Endothelial cell of umbilical vein (primary cell): ENCODE results near the gene SLC35G6. TPM values are rescaled to one million over a fixed set of nuclear protein-coding genes. Genes with fewer than 3 reads are reported as not detected.
A peak's percentile ranks its signal among the peaks of the same experiment; 100 is the strongest.

ENCODE experiments used
- BruUV-seq: library from RNA; stranded (reverse); fragments of 400-500 nt; replicated peaks from 2 replicates; lab custom pipeline; 2021; lab: Mats Ljungman, UMichigan
- CTCF ChIA-PET: fragments of 300-600, 350-600 bp; sonication (Branson Sonifier 250); formaldehyde crosslinking; loops from one replicate; lab custom pipeline; 2021; ENCODE audit warnings: antibody characterized with exemption, inconsistent platforms; lab: Charles Lee
- POLR2A ChIA-PET: fragments of 300-600, 350-600 bp; sonication (Branson Sonifier 250); formaldehyde crosslinking; loops from one replicate; lab custom pipeline; 2021; ENCODE audit warnings: antibody characterized with exemption, inconsistent platforms; lab: Charles Lee
- DNase-seq: peaks from one replicate; pipeline ENCODE4 v3.0.0-alpha.2; 2011; ENCODE audit warnings: low read depth, low spot score
- FAIRE-seq: peaks from 2 replicates; lab custom pipeline; 2011; peaks lifted over from hg19 to GRCh38; lab: Jason Lieb, UNC
- H2AFZ ChIP-seq: 2 replicates; pipeline ENCODE4 v1.6.0; 2012; ENCODE audit warnings: low read depth, low read length, control low read depth, inconsistent platforms
- H3K27ac ChIP-seq: 2 replicates; pipeline ENCODE4 v1.5.1; 2011; ENCODE audit warnings: low read depth, mild to moderate bottlenecking, control low read depth, low read length, moderate library complexity; ENCODE audit not compliant: insufficient read depth
- H3K27me3 ChIP-seq, 2 experiments: 2 replicates each; pipeline versions ENCODE4 v1.6.0 to v1.6.1; 2011; ENCODE audit warnings: low read length in 2 of 2, mixed read lengths in 1 of 2; ENCODE audit not compliant: control insufficient read depth in 2 of 2, insufficient read depth in 2 of 2
- H3K36me3 ChIP-seq, 2 experiments: 2 replicates in 1 of 2; 3 replicates in 1 of 2; pipeline ENCODE4 v1.5.1; 2011; ENCODE audit warnings: low read length in 2 of 2, mild to moderate bottlenecking in 1 of 2, moderate library complexity in 1 of 2; ENCODE audit not compliant: control insufficient read depth in 2 of 2, insufficient read depth in 2 of 2; ENCODE audit errors: extremely low read depth in 1 of 2
- H3K4me1 ChIP-seq: 3 replicates; pipeline ENCODE4 v1.5.1; 2011; ENCODE audit warnings: mild to moderate bottlenecking, low read length; ENCODE audit not compliant: control insufficient read depth, insufficient read depth; ENCODE audit errors: extremely low read depth
- H3K4me2 ChIP-seq: 2 replicates; pipeline ENCODE4 v1.6.1; 2011; ENCODE audit warnings: low read length, control low read depth, mixed read lengths; ENCODE audit not compliant: insufficient read depth
- H3K4me3 ChIP-seq, 3 experiments: fragments of 200-600 bp in 1 of 3; sonication (generic), shearing (Covaris generic) in 1 of 3; replicated peaks in 1 of 3; 2 replicates each; pipeline ENCODE4 v1.5.1; 2011 to 2016; ENCODE audit warnings: control low read depth in 3 of 3, low read length in 3 of 3, mild to moderate bottlenecking in 2 of 3, inconsistent platforms in 1 of 3, low read depth in 1 of 3, moderate library complexity in 1 of 3; ENCODE audit not compliant: insufficient read depth in 1 of 3
- H3K79me2 ChIP-seq: 2 replicates; pipeline ENCODE4 v1.6.0; 2012; ENCODE audit warnings: low read length, inconsistent platforms; ENCODE audit not compliant: control insufficient read depth, insufficient read depth
- H3K9ac ChIP-seq: replicated peaks from 2 replicates; pipeline ENCODE3; 2011; ENCODE audit warnings: low read length, control low read depth; ENCODE audit not compliant: insufficient read depth; ENCODE audit errors: extremely low read depth
- H3K9me1 ChIP-seq: replicated peaks from 3 replicates; pipeline ENCODE4 v1.6.0; 2011; ENCODE audit warnings: mild to moderate bottlenecking, low read length; ENCODE audit not compliant: control insufficient read depth, insufficient read depth; ENCODE audit errors: extremely low read depth
- H3K9me3 ChIP-seq: replicated peaks from 2 replicates; pipeline ENCODE4 v1.5.1; 2012; ENCODE audit warnings: low read length, inconsistent platforms; ENCODE audit not compliant: control insufficient read depth, insufficient read depth
- H4K20me1 ChIP-seq: replicated peaks from 2 replicates; pipeline ENCODE3; 2011; ENCODE audit warnings: mild to moderate bottlenecking, low read length; ENCODE audit not compliant: control insufficient read depth, insufficient read depth; ENCODE audit errors: extremely low read depth
- EZH2 ChIP-seq: IDR thresholded peaks from 2 replicates; pipeline ENCODE4 v1.6.1; 2012; ENCODE audit warnings: borderline replicate concordance, low read depth, mild to moderate bottlenecking, moderate library complexity, low read length, inconsistent platforms; ENCODE audit not compliant: severe bottlenecking
- FOS ChIP-seq: IDR thresholded peaks from 2 replicates; pipeline ENCODE4 v1.6.1; 2011; ENCODE audit warnings: mild to moderate bottlenecking, low read length, moderate library complexity, borderline replicate concordance; ENCODE audit not compliant: insufficient read depth
- GATA2 ChIP-seq: IDR thresholded peaks from 2 replicates; pipeline ENCODE4 v1.7.0; 2011; ENCODE audit warnings: low read depth, mild to moderate bottlenecking, moderate library complexity, mixed read lengths, low read length; ENCODE audit not compliant: insufficient read length, insufficient read depth
- JUN ChIP-seq: IDR thresholded peaks from 2 replicates; pipeline ENCODE4 v1.6.1; 2011; ENCODE audit warnings: borderline replicate concordance, low read depth; ENCODE audit not compliant: insufficient read length, insufficient read depth
- MYC ChIP-seq: IDR thresholded peaks from one replicate; pipeline ENCODE4 v1.6.1; 2011; ENCODE audit warnings: mild to moderate bottlenecking, low read depth, low read length
- POLR2A ChIP-seq: IDR thresholded peaks from 2 replicates; pipeline ENCODE4 v1.6.1; 2012; ENCODE audit warnings: low read depth, mild to moderate bottlenecking, control low read depth, low read length
- POLR2AphosphoS5 ChIP-seq: IDR thresholded peaks from 2 replicates; pipeline ENCODE4 v1.6.1; 2012; ENCODE audit warnings: low read depth, mild to moderate bottlenecking, control low read depth, low read length, moderate library complexity; ENCODE audit not compliant: insufficient read depth
- dilution Hi-C: fragments of 300-500 bp; cut with MboI; formaldehyde crosslinking; loops from one replicate; pipeline ENCODE4 v1.15.0; 2019; ENCODE audit warnings: low sequenced_read_pairs; ENCODE audit not compliant: extremely low pct_ligation_motif_present
- intact Hi-C: fragments of 100-400 bp; cut with micrococcal nuclease; formaldehyde crosslinking; loops from one replicate; pipeline ENCODE4 v1.10.0; 2022
- polyA plus RNA-seq, 4 experiments: library from polyadenylated mRNA; depleted of rRNA in 3 of 4; stranded (reverse) in 3 of 4; unstranded in 1 of 4; fragments of >200 nt; gene quantifications; 2 replicates each; pipeline versions ENCODE4 v1.2.1 to v1.2.3, GENCODE V29; 2011 to 2012; ENCODE audit warnings: missing spikeins in 1 of 4
- total RNA-seq: library from RNA; stranded (reverse); gene quantifications from 2 replicates; pipeline ENCODE4 v1.2.3, GENCODE V29; 2021
- TF ChIP-seq, protein P1 (sequence below): IDR thresholded peaks from 2 replicates; pipeline ENCODE4 v1.6.1; 2011; ENCODE audit not compliant: insufficient read depth, insufficient read length
- TF ChIP-seq, protein P2 (sequence below), 2 donors: IDR thresholded peaks; 1 replicate in 1 of 2; 2 replicates in 1 of 2; pipeline ENCODE4 v1.5.1; 2011; ENCODE audit warnings: low read length in 2 of 2, mild to moderate bottlenecking in 2 of 2, moderate library complexity in 2 of 2, control low read depth in 1 of 2, inconsistent platforms in 1 of 2, low read depth in 1 of 2; ENCODE audit not compliant: insufficient read depth in 1 of 2; ENCODE audit errors: extremely low read depth in 1 of 2

The SLC35G6 gene
- total and polyA plus RNA-seq, 2 donors (not counting 3 experiments of a cell fraction or from before 2014, with no cell fraction given) = not detected

DNA sequence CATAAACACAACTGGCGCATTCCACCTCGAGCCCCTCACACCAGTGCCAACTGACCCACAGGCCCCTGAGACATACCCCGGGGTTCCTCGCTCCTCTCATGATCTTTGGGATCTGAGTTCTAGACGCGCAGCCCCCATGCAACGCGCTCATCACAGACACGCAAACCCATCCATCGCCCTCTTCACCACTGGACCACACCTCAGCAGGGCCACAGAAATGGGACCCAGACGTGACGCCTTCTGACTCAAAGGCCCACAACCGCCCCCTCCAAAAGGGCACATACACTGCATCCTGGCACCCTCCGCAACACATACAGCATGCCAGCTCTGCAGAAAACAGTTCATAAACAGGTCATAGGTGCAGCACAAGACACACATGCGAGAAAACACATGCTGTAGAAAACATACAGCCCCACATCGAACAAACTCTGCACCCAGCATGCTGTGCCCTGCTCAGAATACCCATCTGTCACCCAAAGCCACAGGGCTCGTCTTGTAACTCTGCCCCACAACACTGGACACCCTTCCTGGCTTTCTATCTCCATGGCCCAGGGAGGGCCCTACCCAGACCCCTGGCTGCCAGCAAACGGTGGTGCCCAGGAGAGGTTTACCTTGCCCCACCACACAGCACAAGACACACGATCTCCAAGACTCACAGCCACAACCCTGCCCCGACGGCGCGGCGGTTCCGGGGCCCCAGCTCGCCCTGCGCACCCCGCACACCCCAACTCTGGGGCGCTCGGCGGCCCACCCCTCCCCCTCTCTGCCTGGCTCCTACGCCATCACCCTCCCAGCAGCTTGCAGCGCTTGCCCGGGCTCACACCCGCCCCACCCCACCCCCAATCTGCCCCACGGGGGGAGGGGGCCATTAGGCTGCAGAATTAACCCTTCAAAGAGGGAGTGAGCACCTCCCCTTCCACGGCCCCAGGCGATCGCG lies 2.7 kb upstream of the SLC35G6 start:
- dilution Hi-C loops = no loop called here
- no peak for FAIRE-seq
- no TSS peak for BruUV-seq

DNA sequence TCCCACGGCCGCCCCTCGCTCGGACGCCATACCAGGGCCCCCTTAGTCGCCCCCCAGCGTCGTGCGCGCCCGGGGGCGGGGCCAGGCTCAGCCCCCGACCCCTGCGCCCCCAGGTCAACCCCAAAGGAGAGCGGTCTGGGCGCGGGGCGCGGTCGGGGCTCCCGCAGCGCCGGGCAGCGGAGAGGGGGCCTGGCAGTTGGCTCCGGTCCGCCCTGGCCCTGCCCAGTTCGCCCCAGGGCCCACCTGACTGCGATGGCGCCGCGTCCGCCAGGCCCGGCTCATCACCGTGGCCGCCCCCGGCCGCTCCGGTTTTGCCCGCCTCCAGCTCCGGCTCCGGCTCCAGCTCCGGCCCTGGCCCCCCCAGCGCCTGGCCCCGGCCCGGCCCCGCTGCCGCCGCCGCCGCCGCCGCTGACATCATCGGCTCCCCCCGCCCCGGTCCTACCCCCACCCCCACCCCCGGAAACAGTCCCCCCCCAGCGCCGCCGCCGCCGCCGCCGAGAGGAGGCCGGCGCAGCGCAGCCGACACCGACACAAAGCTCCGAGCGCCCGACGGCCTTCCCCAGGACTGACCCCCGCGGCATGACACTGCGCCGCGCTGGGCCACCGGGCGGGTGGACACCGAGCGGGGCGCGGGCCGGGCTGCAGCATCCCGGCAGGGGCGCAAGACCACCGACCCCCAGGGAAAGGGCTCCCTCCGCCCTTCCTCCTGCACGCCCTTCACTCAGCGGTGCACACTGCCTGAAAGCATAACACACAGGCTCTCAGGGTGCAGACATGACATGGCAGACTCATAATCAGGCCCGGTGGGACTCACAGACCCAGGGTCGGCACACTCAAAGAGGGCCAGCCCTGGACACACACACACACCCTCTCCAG lies 1.8 kb upstream of the SLC35G6 start, which contains the start of gene ZBTB4:
Gene ZBTB4 (minus strand): TSS at position 419 of the 876 bp plus-strand sequence. CDS start 12,830 bp downstream, outside the sequence.
- peak; percentile 48 for FAIRE-seq
- dilution Hi-C loops = no loop called here
- Histone ChIP-seq H3K9me3 (no peaks in the 10 kb centered on the region), H3K9ac (peak within 1 kb of the TSS; percentile 80), H3K9me1 (no peaks in the 10 kb centered on the region), H3K79me2 (peaks cover 47% of the 10 kb centered on the region), H3K4me2 (peak within 1 kb of the TSS; percentile 80), H2AFZ (peak within 1 kb of the TSS; percentile 38), H3K4me3 (peak within 1 kb of the TSS; percentile 49 to 91 (median 71)), H4K20me1 (no peaks in the 10 kb centered on the region), H3K27ac (peak within 1 kb of the TSS; percentile 58), H3K36me3 (no peaks in the 10 kb centered on the region), H3K4me1 (peaks cover 38% of the 10 kb centered on the region), H3K27me3 (no peaks in the 10 kb centered on the region)
- no TSS peak for BruUV-seq
- ChIA-PET CTCF (interaction anchor here (0.5 to 2.1 kb wide), 7 partner anchors 13 to 117 kb away, joined by 3 to 13 read pairs (median 5); partner anchors contain the start of gene TMEM102), POLR2A (interaction anchor here (0.6 to 1.3 kb wide), 5 partner anchors 15 to 128 kb away, joined by 3 to 5 read pairs (median 3); partner anchors contain the start of genes TMEM256 and TNFSF13)
- peak; percentile 44 for DNase-seq
- intact Hi-C loops = loop anchor here (10.0 kb wide), 1 partner anchor 205 kb away; the partner anchor contains the start of genes TP53 and WRAP53
- TF ChIP-seq GATA2 (no peak), MYC (no peak), POLR2A (no peak), POLR2AphosphoS5 (no peak), JUN (no peak), FOS (no peak), EZH2 (no peak)
- TF ChIP-seq, protein P1, sequence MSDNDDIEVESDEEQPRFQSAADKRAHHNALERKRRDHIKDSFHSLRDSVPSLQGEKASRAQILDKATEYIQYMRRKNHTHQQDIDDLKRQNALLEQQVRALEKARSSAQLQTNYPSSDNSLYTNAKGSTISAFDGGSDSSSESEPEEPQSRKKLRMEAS = no peak
- TF ChIP-seq, protein P2, sequence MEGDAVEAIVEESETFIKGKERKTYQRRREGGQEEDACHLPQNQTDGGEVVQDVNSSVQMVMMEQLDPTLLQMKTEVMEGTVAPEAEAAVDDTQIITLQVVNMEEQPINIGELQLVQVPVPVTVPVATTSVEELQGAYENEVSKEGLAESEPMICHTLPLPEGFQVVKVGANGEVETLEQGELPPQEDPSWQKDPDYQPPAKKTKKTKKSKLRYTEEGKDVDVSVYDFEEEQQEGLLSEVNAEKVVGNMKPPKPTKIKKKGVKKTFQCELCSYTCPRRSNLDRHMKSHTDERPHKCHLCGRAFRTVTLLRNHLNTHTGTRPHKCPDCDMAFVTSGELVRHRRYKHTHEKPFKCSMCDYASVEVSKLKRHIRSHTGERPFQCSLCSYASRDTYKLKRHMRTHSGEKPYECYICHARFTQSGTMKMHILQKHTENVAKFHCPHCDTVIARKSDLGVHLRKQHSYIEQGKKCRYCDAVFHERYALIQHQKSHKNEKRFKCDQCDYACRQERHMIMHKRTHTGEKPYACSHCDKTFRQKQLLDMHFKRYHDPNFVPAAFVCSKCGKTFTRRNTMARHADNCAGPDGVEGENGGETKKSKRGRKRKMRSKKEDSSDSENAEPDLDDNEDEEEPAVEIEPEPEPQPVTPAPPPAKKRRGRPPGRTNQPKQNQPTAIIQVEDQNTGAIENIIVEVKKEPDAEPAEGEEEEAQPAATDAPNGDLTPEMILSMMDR (IDR thresholded peaks at IDR 0.05; ENCODE audit: extremely low read depth in 1 of 2, insufficient read depth in 1 of 2, low read depth in 1 of 2, low read length in 2 of 2) = no peak

More for the DNA sequence above, 2.7 kb upstream of the SLC35G6 start:
- Histone ChIP-seq H3K27me3 (no peaks in the 10 kb centered on the region), H3K36me3 (no peaks in the 10 kb centered on the region), H3K9me1 (no peaks in the 10 kb centered on the region), H3K27ac (peak overlapping the region; percentile 58), H3K79me2 (peaks cover 55% of the 10 kb centered on the region), H3K4me1 (peaks cover 38% of the 10 kb centered on the region), H3K4me2 (peak overlapping the region; percentile 80), H3K9me3 (no peaks in the 10 kb centered on the region), H2AFZ (no peak overlapping the region), H3K9ac (peak overlapping the region; percentile 80), H4K20me1 (no peaks in the 10 kb centered on the region), H3K4me3 (peak overlapping the region; percentile 49 to 91 (median 71))
- peak; percentile 35 for DNase-seq
- ChIA-PET POLR2A (interaction anchor here (0.5 to 1.3 kb wide), 3 partner anchors 14 to 80 kb away, joined by 3 read pairs; partner anchors contain the start of gene TNFSF13), CTCF (interaction anchor here (0.5 to 3.0 kb wide), 11 partner anchors 10 to 111 kb away, joined by 3 to 21 read pairs (median 3); partner anchors contain the start of gene TMEM102)
- intact Hi-C loops = no loop called here
- peak; percentile 9 for TF ChIP-seq POLR2AphosphoS5
- TF ChIP-seq EZH2 = no peak
